Skeletal muscle tissue (tissue), 4 donors: Measurements from ENCODE around the gene FAM120B. TPM values are rescaled to one million over a fixed set of nuclear protein-coding genes. Genes with fewer than 3 reads are reported as not detected.

ENCODE experiments used
- H3K27ac ChIP-seq: one replicate; pipeline ENCODE4 v1.7.0; 2013; ENCODE audit warnings: mild to moderate bottlenecking, low read depth, low read length, inconsistent platforms
- H3K27me3 ChIP-seq, 3 donors: one replicate each; pipeline ENCODE4 v1.7.0; 2013; ENCODE audit warnings: low read length in 3 of 3; ENCODE audit not compliant: control insufficient read depth in 3 of 3, insufficient read depth in 3 of 3
- H3K36me3 ChIP-seq, 3 donors: one replicate each; pipeline ENCODE4 v1.7.0; 2013; ENCODE audit warnings: low read length in 3 of 3; ENCODE audit not compliant: control insufficient read depth in 3 of 3, insufficient read depth in 3 of 3
- H3K4me1 ChIP-seq, 3 donors: one replicate each; pipeline ENCODE4 v1.7.0; 2013; ENCODE audit warnings: low read length in 3 of 3, mild to moderate bottlenecking in 3 of 3; ENCODE audit not compliant: control insufficient read depth in 3 of 3, insufficient read depth in 3 of 3
- H3K4me3 ChIP-seq, 3 donors: one replicate each; pipeline ENCODE4 v1.7.0; 2013; ENCODE audit warnings: low read length in 3 of 3
- H3K9ac ChIP-seq, 3 donors: one replicate each; pipeline ENCODE4 v1.7.0; 2013; ENCODE audit warnings: low read length in 3 of 3, mild to moderate bottlenecking in 3 of 3, moderate library complexity in 2 of 3, low read depth in 1 of 3
- H3K9me3 ChIP-seq, 3 donors: one replicate each; pipeline ENCODE4 v1.7.0; 2013; ENCODE audit warnings: low read length in 3 of 3; ENCODE audit not compliant: control insufficient read depth in 3 of 3
- total RNA-seq: library from RNA; depleted of rRNA; stranded (reverse); fragments of >200 nt; gene quantifications from one replicate; pipeline ENCODE4 v1.2.3, GENCODE V29; 2014
- donor health status: Osteomylitis.

FAM120B gene
- total RNA-seq, 1 donor from 2014 or later = 33.9 TPM

- H3K9me3 ChIP-seq = no peaks in the 10 kb centered on the region
- no peak overlapping the region for H3K27ac ChIP-seq
- H3K9ac ChIP-seq = no peak overlapping the region
- H3K27me3 ChIP-seq = peaks cover 13 to 38% (median 25%) of the 10 kb centered on the region in 3 donors
- peaks cover 22 to 31% (median 23%) of the 10 kb centered on the region in 3 donors for H3K4me1 ChIP-seq
- H3K36me3 ChIP-seq = peaks cover 4 to 14% (median 13%) of the 10 kb centered on the region in 3 donors
- H3K4me3 ChIP-seq = no peak overlapping the region
These were observed 20.2 kb upstream of the FAM120B start for GRCh38 chr6:170286246-170286933.

GRCh38 chr6:170286934-170287265, 19.7 kb upstream of the FAM120B start:
- Histone ChIP-seq H3K4me1 (peaks cover 24 to 36% (median 25%) of the 10 kb centered on the region in 3 donors), H3K27me3 (peaks cover 13 to 42% (median 29%) of the 10 kb centered on the region in 3 donors), H3K27ac (no peak overlapping the region)

GRCh38 chr6:170287371-170287876, 19.1 kb upstream of the FAM120B start:
- peaks cover 29 to 42% (median 30%) of the 10 kb centered on the region in 3 donors for H3K4me1 ChIP-seq
- peaks cover 13 to 47% (median 34%) of the 10 kb centered on the region in 3 donors for H3K27me3 ChIP-seq
- peaks cover 4 to 14% (median 11%) of the 10 kb centered on the region in 3 donors for H3K36me3 ChIP-seq
- no peaks in the 10 kb centered on the region for H3K9me3 ChIP-seq
- H3K4me3 ChIP-seq = peak overlapping the region in 1 of 3 donors; percentile 6
- no peak overlapping the region for H3K27ac ChIP-seq
- no peak overlapping the region for H3K9ac ChIP-seq

More at GRCh38 chr6:170286934-170287265, 19.7 kb upstream of the FAM120B start:
- Histone ChIP-seq H3K9me3 (no peaks in the 10 kb centered on the region), H3K36me3 (peaks cover 4 to 14% (median 13%) of the 10 kb centered on the region in 3 donors), H3K4me3 (no peak overlapping the region), H3K9ac (no peak overlapping the region)

GRCh38 chr6:170288091-170288631, 18.4 kb upstream of the FAM120B start:
- no peak overlapping the region for H3K9ac ChIP-seq
- peaks cover 33 to 46% (median 34%) of the 10 kb centered on the region in 3 donors for H3K4me1 ChIP-seq
- no peak overlapping the region for H3K27ac ChIP-seq
- H3K9me3 ChIP-seq = no peaks in the 10 kb centered on the region
- peak overlapping the region in 1 of 3 donors; percentile 6 for H3K4me3 ChIP-seq
- H3K36me3 ChIP-seq = peaks cover 2 to 11% (median 7%) of the 10 kb centered on the region in 3 donors
- peaks cover 13 to 54% (median 38%) of the 10 kb centered on the region in 3 donors for H3K27me3 ChIP-seq

GRCh38 chr6:170288852-170289179, 17.7 kb upstream of the FAM120B start:
- Histone ChIP-seq H3K9me3 (no peaks in the 10 kb centered on the region), H3K9ac (peak overlapping the region in 1 of 3 donors; percentile 32), H3K27me3 (peaks cover 14 to 58% (median 44%) of the 10 kb centered on the region in 3 donors), H3K36me3 (peaks cover 2 to 9% (median 5%) of the 10 kb centered on the region in 3 donors), H3K4me1 (peaks cover 33 to 46% (median 34%) of the 10 kb centered on the region in 3 donors), H3K27ac (no peak overlapping the region), H3K4me3 (peak overlapping the region in 2 of 3 donors; percentile 76 to 77)

- peaks cover 33 to 46% (median 34%) of the 10 kb centered on the region in 3 donors for H3K4me1 ChIP-seq
- H3K9ac ChIP-seq = peak overlapping the region in 2 of 3 donors; percentile 38 to 78
- H3K27me3 ChIP-seq = peaks cover 19 to 63% (median 49%) of the 10 kb centered on the region in 3 donors
- H3K9me3 ChIP-seq = no peaks in the 10 kb centered on the region
- peak overlapping the region; percentile 51 to 77 (median 76) for H3K4me3 ChIP-seq
- H3K27ac ChIP-seq = no peak overlapping the region
- peaks cover 0 to 7% (median 2%) of the 10 kb centered on the region in 3 donors for H3K36me3 ChIP-seq
These were observed 17.2 kb upstream of the FAM120B start for GRCh38 chr6:170289180-170289931.

GRCh38 chr6:170289951-170290295, 16.6 kb upstream of the FAM120B start:
- peak overlapping the region; percentile 20 for H3K27ac ChIP-seq
- peak overlapping the region; percentile 52 to 78 (median 72) for H3K9ac ChIP-seq
- H3K4me1 ChIP-seq = peaks cover 34 to 51% (median 34%) of the 10 kb centered on the region in 3 donors
- H3K27me3 ChIP-seq = peaks cover 22 to 68% (median 55%) of the 10 kb centered on the region in 3 donors
- H3K4me3 ChIP-seq = peak overlapping the region; percentile 75 to 77 (median 76)
- H3K9me3 ChIP-seq = no peaks in the 10 kb centered on the region
- H3K36me3 ChIP-seq = peaks cover 0 to 5% (median 2%) of the 10 kb centered on the region in 3 donors

- H3K4me1 ChIP-seq = peaks cover 40 to 57% (median 40%) of the 10 kb centered on the region in 3 donors
- peak within 1 kb of the TSS; percentile 52 to 78 (median 72) for H3K9ac ChIP-seq
- H3K36me3 ChIP-seq = peaks cover 0 to 2% (median 0%) of the 10 kb centered on the region in 3 donors
- peak within 1 kb of the TSS; percentile 36 for H3K27ac ChIP-seq
- H3K4me3 ChIP-seq = peak within 1 kb of the TSS; percentile 75 to 77 (median 76)
- H3K27me3 ChIP-seq = peaks cover 28 to 70% (median 61%) of the 10 kb centered on the region in 3 donors
- no peaks in the 10 kb centered on the region for H3K9me3 ChIP-seq
These were observed 16.0 kb upstream of the FAM120B start, which contains the start of gene DLL1 for GRCh38 chr6:170290296-170291128. Gene DLL1 (minus strand): TSS chr6:170291078. CDS start chr6:170290139, 939 bp downstream.
